Measurements from ENCODE around the gene GPR37L1. TPM values are rescaled to one million over a fixed set of nuclear protein-coding genes. Genes with fewer than 3 reads are reported as not detected.

GPR37L1 gene
- total and polyA plus RNA-seq, 8 donors, result 0.02 to 0.25 (median 0.07) TPM; not detected in 2

GRCh38 chr1:202127061-202127460 lies 4.3 kb downstream of the GPR37L1 start:
- no peak for ATAC-seq
- no peak overlapping the region for H3K4me3 ChIP-seq
- 85 to 92% methylated on average over 6 of the region's 6 CpGs for WGBS, 2 donors
- TF ChIP-seq CTCF (IDR thresholded peaks at IDR 0.05), result no peak
- H3K9me3 ChIP-seq, result no peaks in the 10 kb centered on the region
- no peaks in the 10 kb centered on the region for H3K27me3 ChIP-seq
- H3K36me3 ChIP-seq, result no peaks in the 10 kb centered on the region
- FAIRE-seq, result no peak
- no peaks in the 10 kb centered on the region for H3K4me1 ChIP-seq
- H3K27ac ChIP-seq, result no peak overlapping the region
- DNase-seq, result no peak
- intact Hi-C loops (cut with DNase I), result loop anchor here in 1 of 3 donors (5.0 kb wide), 1 partner anchor 230 kb away; no protein-coding TSS in a partner anchor

GRCh38 chr1:202127836-202128622 lies 5.3 kb downstream of the GPR37L1 start:
- intact Hi-C loops (cut with DNase I), result loop anchor here in 1 of 3 donors (5.0 kb wide), 1 partner anchor 231 kb away; no protein-coding TSS in a partner anchor
- TF ChIP-seq CTCF (IDR thresholded peaks at IDR 0.05), result no peak
- Histone ChIP-seq H3K36me3 (no peaks in the 10 kb centered on the region), H3K27ac (no peak overlapping the region), H3K4me3 (no peak overlapping the region), H3K4me1 (no peaks in the 10 kb centered on the region), H3K9me3 (no peaks in the 10 kb centered on the region), H3K27me3 (no peaks in the 10 kb centered on the region)
- FAIRE-seq (no peak), DNase-seq (no peak), ATAC-seq (no peak)
- 89 to 95% methylated on average over 25 of the region's 26 CpGs for WGBS, 2 donors

- Histone ChIP-seq H3K27me3 (no peaks in the 10 kb centered on the region), H3K27ac (no peak overlapping the region), H3K36me3 (no peaks in the 10 kb centered on the region), H3K9me3 (no peaks in the 10 kb centered on the region), H3K4me3 (no peak overlapping the region), H3K4me1 (no peaks in the 10 kb centered on the region)
- no peak for ATAC-seq
- no peak for FAIRE-seq
- WGBS, 2 donors, result 73 to 75% methylated on average over 8 of the region's 8 CpGs
- no peak for DNase-seq
- intact Hi-C loops (cut with DNase I), result loop anchor here in 1 of 3 donors (5.0 kb wide), 1 partner anchor 232 kb away; no protein-coding TSS in a partner anchor
- TF ChIP-seq CTCF (IDR thresholded peaks at IDR 0.05), result no peak
These were observed 7.0 kb downstream of the GPR37L1 start for GRCh38 chr1:202129453-202130296.

- no peak for FAIRE-seq
- H3K27me3 ChIP-seq, result no peaks in the 10 kb centered on the region
- intact Hi-C loops (cut with DNase I), result no loop called here
- no peak overlapping the region for H3K4me3 ChIP-seq
- WGBS, 2 donors, result 48 to 51% methylated on average over 7 to 11 of the region's 11 CpGs
- no peaks in the 10 kb centered on the region for H3K36me3 ChIP-seq
- TF ChIP-seq CTCF (IDR thresholded peaks at IDR 0.05), result no peak
- ATAC-seq, result no peak
- no peaks in the 10 kb centered on the region for H3K4me1 ChIP-seq
- no peaks in the 10 kb centered on the region for H3K9me3 ChIP-seq
- no peak for DNase-seq
- H3K27ac ChIP-seq, result no peak overlapping the region
These were observed 7.6 kb downstream of the GPR37L1 start for GRCh38 chr1:202130297-202130721.
